Activated CD8-positive, alpha-beta T cell treated with anti-CD3 and anti-CD28 coated beads, Interleukin-2, amount 10 ng/mL, durations not matched to agents 7 days and 5 days (primary cell): ENCODE results near the gene CALM3. TPM values are rescaled to one million over a fixed set of nuclear protein-coding genes. Genes with fewer than 3 reads are reported as not detected.
A peak's percentile ranks its signal among the peaks of the same experiment; 100 is the strongest.

Experiments
- ATAC-seq: fragments of 150-1000 bp; cut with Tn5 transposase; one replicate; pipeline ENCODE4 v1.10.0; 2021; ENCODE audit warnings: moderate library complexity
- CTCF ChIA-PET: fragments of 350-600 bp; sonication (Branson Sonifier 250); formaldehyde crosslinking; loops from one replicate; lab custom pipeline; 2021; ENCODE audit warnings: antibody characterized with exemption; lab: Charles Lee
- POLR2A ChIA-PET: fragments of 350-600 bp; sonication (Branson Sonifier 250); formaldehyde crosslinking; loops from one replicate; lab custom pipeline; 2021; ENCODE audit warnings: antibody characterized with exemption; lab: Charles Lee
- DNase-seq: peaks from one replicate; pipeline ENCODE4 v3.0.0-alpha.2; 2020
- H3K27ac Mint-ChIP-seq: one replicate; pipeline ENCODE4 v1.8.0; 2021; ENCODE audit warnings: mild to moderate bottlenecking, mixed read lengths
- H3K27me3 Mint-ChIP-seq: one replicate; pipeline ENCODE4 v1.8.0; 2021; ENCODE audit warnings: low read depth, mixed read lengths
- H3K36me3 Mint-ChIP-seq: one replicate; pipeline ENCODE4 v1.8.0; 2021; ENCODE audit warnings: low read depth, mixed read lengths
- H3K4me1 Mint-ChIP-seq: one replicate; pipeline ENCODE4 v1.8.0; 2021; ENCODE audit warnings: low read depth, mixed read lengths
- H3K4me3 Mint-ChIP-seq: one replicate; pipeline ENCODE4 v1.8.0; 2021; ENCODE audit warnings: mild to moderate bottlenecking, mixed read lengths
- H3K9me3 Mint-ChIP-seq: one replicate; pipeline ENCODE4 v1.8.0; 2022; ENCODE audit warnings: mixed read lengths; ENCODE audit not compliant: insufficient read depth
- total RNA-seq, 2 experiments: library from RNA; stranded (reverse); gene quantifications; one replicate each; pipeline ENCODE4 v1.2.3, GENCODE V29; 2021

The CALM3 gene
- total RNA-seq, 2 experiments from 2014 or later, result 646 to 682 TPM

- ChIA-PET POLR2A (no interaction called here), CTCF (no interaction called here)
- H3K9me3 Mint-ChIP-seq, result no peaks in the 10 kb centered on the region
- peaks cover 3% of the 10 kb centered on the region for H3K4me1 Mint-ChIP-seq
- H3K4me3 Mint-ChIP-seq, result no peak overlapping the region
- ATAC-seq (no peak), DNase-seq (no peak)
- H3K27ac Mint-ChIP-seq, result no peak overlapping the region
- H3K36me3 Mint-ChIP-seq, result no peaks in the 10 kb centered on the region
- H3K27me3 Mint-ChIP-seq, result peaks cover 30% of the 10 kb centered on the region
These were observed 53.6 kb downstream of the CALM3 start for GRCh38 chr19:46654621-46655152.

GRCh38 chr19:46656541-46656940 is 55.4 kb downstream of the CALM3 start:
- POLR2A ChIA-PET, result no interaction called here
- Mint-ChIP-seq H3K36me3 (no peaks in the 10 kb centered on the region), H3K27ac (no peak overlapping the region)

GRCh38 chr19:46659151-46660007 is 58.2 kb downstream of the CALM3 start:
- no peak for ATAC-seq
- H3K9me3 Mint-ChIP-seq, result no peaks in the 10 kb centered on the region

More at GRCh38 chr19:46656541-46656940, 55.4 kb downstream of the CALM3 start:
- no peak for DNase-seq
- Mint-ChIP-seq H3K27me3 (peaks cover 23% of the 10 kb centered on the region), H3K4me3 (no peak overlapping the region), H3K4me1 (peaks cover 13% of the 10 kb centered on the region), H3K9me3 (no peaks in the 10 kb centered on the region)
- CTCF ChIA-PET, result no interaction called here
- no peak for ATAC-seq

GRCh38 chr19:46660008-46660517 is 58.9 kb downstream of the CALM3 start:
- peak overlapping the region; percentile 49 for H3K4me3 Mint-ChIP-seq
- peaks cover 21% of the 10 kb centered on the region for H3K4me1 Mint-ChIP-seq
- ChIA-PET CTCF (interaction anchor here (1.0 to 7.6 kb wide), 4 partner anchors 43 to 130 kb away, joined by 3 to 350 read pairs (median 20); partner anchors contain the start of gene CALM3), POLR2A (interaction anchor here (0.6 to 3.8 kb wide), 4 partner anchors 49 to 402 kb away, joined by 3 to 26 read pairs (median 4); partner anchors contain the start of gene CALM3)
- no peaks in the 10 kb centered on the region for H3K9me3 Mint-ChIP-seq
- peaks cover 24% of the 10 kb centered on the region for H3K27me3 Mint-ChIP-seq
- no peaks in the 10 kb centered on the region for H3K36me3 Mint-ChIP-seq
- DNase-seq (peak; percentile 24), ATAC-seq (no peak)
- H3K27ac Mint-ChIP-seq, result peak overlapping the region; percentile 57

More at GRCh38 chr19:46659151-46660007, 58.2 kb downstream of the CALM3 start:
- Mint-ChIP-seq H3K27ac (peak overlapping the region; percentile 5), H3K27me3 (peaks cover 24% of the 10 kb centered on the region), H3K4me3 (peak overlapping the region; percentile 12), H3K4me1 (peaks cover 21% of the 10 kb centered on the region), H3K36me3 (no peaks in the 10 kb centered on the region)
- DNase-seq, result peak; percentile 25
- ChIA-PET CTCF (interaction anchor here (1.0 to 7.6 kb wide), 3 partner anchors 42 to 129 kb away, joined by 3 to 350 read pairs (median 3); no protein-coding TSS in a partner anchor), POLR2A (interaction anchor here (0.5 to 3.8 kb wide), 8 partner anchors 48 to 700 kb away, joined by 3 to 26 read pairs (median 4); partner anchors contain the start of gene CALM3)

Other genes with a start within 250 kb of the CALM3 start
- not detected for gene CCDC8, start 187.8 kb upstream of the CALM3 start, total RNA-seq
- under 1 TPM in 1 of 2 experiments, not detected in 1; 0.08 TPM for gene PNMA8C, start 172.4 kb upstream of the CALM3 start, total RNA-seq
- gene PNMA8A, start 129.8 kb upstream of the CALM3 start, total RNA-seq, result not detected
- under 1 TPM in 1 of 2 experiments, not detected in 1; 0.05 TPM for gene PNMA8B, start 105.5 kb upstream of the CALM3 start, total RNA-seq
- 10 to 100 TPM in 1 of 2 experiments, 1 to 10 TPM in 1; 8.8 to 10.4 TPM for gene PTGIR, start 23.8 kb downstream of the CALM3 start, total RNA-seq
- not detected for gene GNG8, start 34.9 kb downstream of the CALM3 start, total RNA-seq
- gene DACT3, start 59.9 kb downstream of the CALM3 start, total RNA-seq, result under 1 TPM; 0.42 TPM
- gene PRKD2, start 115.8 kb downstream of the CALM3 start, total RNA-seq, result 100 to 1,000 TPM; 161 to 166 TPM
- 10 to 100 TPM; 15.3 to 18.4 TPM for gene FKRP, start 144.7 kb downstream of the CALM3 start, total RNA-seq
- gene STRN4, start 145.1 kb downstream of the CALM3 start, total RNA-seq, result 10 to 100 TPM; 79.6 to 90.2 TPM
- gene SLC1A5, start 187.3 kb downstream of the CALM3 start, total RNA-seq, result 100 to 1,000 TPM; 176 to 178 TPM
- 100 to 1,000 TPM; 151 to 154 TPM for gene AP2S1, start 249.5 kb downstream of the CALM3 start, total RNA-seq